Left ventricle myocardium superior (tissue), 1 donor: ENCODE measurements around the gene CACNA2D3. TPM values are rescaled to one million over a fixed set of nuclear protein-coding genes. Genes with fewer than 3 reads are reported as not detected.

Experiments
- ATAC-seq: fragments of 200-7000 bp; cut with Tn5 transposase; one replicate; pipeline ENCODE4 v1.9.1; 2020; ENCODE audit warnings: mild to moderate bottlenecking, moderate library complexity
- DNase-seq: peaks from one replicate; pipeline ENCODE4 v3.0.0-alpha.2; 2020
- intact Hi-C: fragments of 100-400 bp; cut with micrococcal nuclease; formaldehyde crosslinking; loops from one replicate; pipeline ENCODE4 v1.11.0; 2022
- total RNA-seq: library from RNA; stranded (reverse); fragmentation: NEBNext Ultra II Directional; extraction: Animal tissue kit (Norgen Biotek cat#: 25700); gene quantifications from one replicate; pipeline ENCODE4 v1.2.1, GENCODE V29; 2021
- donor health status: DM: no; HTN: yes; CAD: no; lungs with severe emphysema.

CACNA2D3 gene
- total RNA-seq, 1 donor from 2014 or later = 26.9 TPM

- peak; percentile 47 for DNase-seq
- intact Hi-C loops = no loop called here
- ATAC-seq = peak; percentile 89
These were observed 538.4 kb downstream of the CACNA2D3 start for GRCh38 chr3:54660714-54661132.

- intact Hi-C loops = no loop called here
- ATAC-seq (no peak), DNase-seq (no peak)
These were observed 538.8 kb downstream of the CACNA2D3 start for GRCh38 chr3:54661151-54661550.

GRCh38 chr3:54663501-54664011 lies 541.2 kb downstream of the CACNA2D3 start:
- intact Hi-C loops = no loop called here
- DNase-seq (no peak), ATAC-seq (no peak)

- no peak for ATAC-seq
- intact Hi-C loops = no loop called here
- no peak for DNase-seq
These were observed 542.8 kb downstream of the CACNA2D3 start for GRCh38 chr3:54665016-54665600.

- intact Hi-C loops = no loop called here
- DNase-seq (no peak), ATAC-seq (no peak)
These were observed 545.9 kb downstream of the CACNA2D3 start for GRCh38 chr3:54668236-54668635.

- ATAC-seq (no peak), DNase-seq (no peak)
These were observed 548.0 kb downstream of the CACNA2D3 start for GRCh38 chr3:54670201-54671000.

GRCh38 chr3:54671511-54671910 lies 549.2 kb downstream of the CACNA2D3 start:
- peak; percentile 43 for ATAC-seq
- intact Hi-C loops = no loop called here

More at GRCh38 chr3:54670201-54671000, 548.0 kb downstream of the CACNA2D3 start:
- intact Hi-C loops = no loop called here

GRCh38 chr3:54676087-54676486 lies 553.7 kb downstream of the CACNA2D3 start:
- DNase-seq (no peak), ATAC-seq (no peak)
- intact Hi-C loops = no loop called here

More at GRCh38 chr3:54671511-54671910, 549.2 kb downstream of the CACNA2D3 start:
- no peak for DNase-seq

GRCh38 chr3:54681706-54682105 lies 559.4 kb downstream of the CACNA2D3 start:
- ATAC-seq (no peak), DNase-seq (no peak)
- intact Hi-C loops = no loop called here

GRCh38 chr3:54685213-54685612 lies 562.9 kb downstream of the CACNA2D3 start:
- ATAC-seq (no peak), DNase-seq (no peak)
- intact Hi-C loops = no loop called here

- ATAC-seq = peak; percentile 45
- intact Hi-C loops = no loop called here
- peak; percentile 30 for DNase-seq
These were observed 569.0 kb downstream of the CACNA2D3 start for GRCh38 chr3:54691289-54691771.

- no peak for DNase-seq
- intact Hi-C loops = no loop called here
- ATAC-seq = no peak
These were observed 574.0 kb downstream of the CACNA2D3 start for GRCh38 chr3:54696313-54696712.

GRCh38 chr3:54698054-54698453 lies 575.7 kb downstream of the CACNA2D3 start:
- intact Hi-C loops = no loop called here
- DNase-seq (no peak), ATAC-seq (no peak)

- intact Hi-C loops = no loop called here
- no peak for ATAC-seq
- no peak for DNase-seq
These were observed 581.6 kb downstream of the CACNA2D3 start for GRCh38 chr3:54703923-54704322.

- DNase-seq (no peak), ATAC-seq (no peak)
- intact Hi-C loops = no loop called here
These were observed 583.4 kb downstream of the CACNA2D3 start for GRCh38 chr3:54705730-54706129.

GRCh38 chr3:54706738-54707137 lies 584.4 kb downstream of the CACNA2D3 start:
- intact Hi-C loops = no loop called here
- DNase-seq (no peak), ATAC-seq (no peak)

GRCh38 chr3:54709785-54710184 lies 587.4 kb downstream of the CACNA2D3 start:
- no peak for ATAC-seq
- intact Hi-C loops = no loop called here
- DNase-seq = no peak

GRCh38 chr3:54710954-54711353 lies 588.6 kb downstream of the CACNA2D3 start:
- DNase-seq (no peak), ATAC-seq (no peak)
- intact Hi-C loops = no loop called here

- ATAC-seq (peak; percentile 55), DNase-seq (no peak)
- intact Hi-C loops = no loop called here
These were observed 590.2 kb downstream of the CACNA2D3 start for GRCh38 chr3:54712539-54712938.

GRCh38 chr3:54713031-54713430 lies 590.7 kb downstream of the CACNA2D3 start:
- DNase-seq (no peak), ATAC-seq (peak; percentile 29)
- intact Hi-C loops = no loop called here
